T-cell (primary cell): ENCODE results near the gene ZNF385C. TPM values are rescaled to one million over a fixed set of nuclear protein-coding genes. Genes with fewer than 3 reads are reported as not detected.

ENCODE experiments used
- ATAC-seq, 4 experiments: fragments of 200-7000 bp in 3 of 4; fragments of 150-1000 bp in 1 of 4; cut with Tn5 transposase; replicated peaks in 1 of 4; 1 replicate in 3 of 4; 2 replicates in 1 of 4; pipeline ENCODE4 v1.10.0; 2021; ENCODE audit warnings: moderate library complexity in 3 of 4, mild to moderate bottlenecking in 2 of 4, moderate number of reproducible peaks in 1 of 4
- CTCF ChIA-PET, 2 donors: fragments of 300-600 bp; sonication (Branson Sonifier 250); formaldehyde crosslinking; loops; one replicate each; lab custom pipeline; 2022; ENCODE audit warnings: antibody characterized with exemption in 2 of 2; lab: Charles Lee
- POLR2A ChIA-PET, 2 donors: fragments of 300-600 bp; sonication (Branson Sonifier 250); formaldehyde crosslinking; loops; one replicate each; lab custom pipeline; 2022; ENCODE audit warnings: antibody characterized with exemption in 2 of 2; lab: Charles Lee
- DNase-seq, 35 experiments: peaks; one replicate each; pipeline versions ENCODE4 v3.0.0 to v3.0.0-alpha.2; 2013 to 2023
- H3K27ac ChIP-seq: one replicate; pipeline ENCODE4 v1.5.1; 2013; ENCODE audit warnings: low read length
- H3K27me3 ChIP-seq, 2 experiments: replicated peaks in 1 of 2; 1 replicate in 1 of 2; 2 replicates in 1 of 2; pipeline versions ENCODE4 v1.6.1 to v1.7.0; 2013; ENCODE audit warnings: low read length in 1 of 2, mixed read lengths in 1 of 2; ENCODE audit not compliant: control insufficient read depth in 2 of 2, insufficient read depth in 2 of 2; ENCODE audit errors: extremely low read depth in 1 of 2
- H3K36me3 ChIP-seq, 2 donors: 1 replicate in 1 of 2; 2 replicates in 1 of 2; pipeline versions ENCODE4 v1.6.1 to v1.7.0; 2013; ENCODE audit warnings: low read length in 1 of 2; ENCODE audit not compliant: control insufficient read depth in 2 of 2, insufficient read depth in 1 of 2; ENCODE audit errors: extremely low read depth in 1 of 2
- H3K4me1 ChIP-seq, 2 experiments: 1 replicate in 1 of 2; 2 replicates in 1 of 2; pipeline versions ENCODE4 v1.6.1 to v1.7.0; 2013; ENCODE audit warnings: low read length in 2 of 2, mixed read lengths in 1 of 2; ENCODE audit not compliant: insufficient read depth in 2 of 2, control insufficient read depth in 1 of 2; ENCODE audit errors: extremely low read depth in 1 of 2
- H3K4me3 ChIP-seq, 2 donors: 1 replicate in 1 of 2; 2 replicates in 1 of 2; pipeline versions ENCODE4 v1.5.1 to v1.7.0; 2013; ENCODE audit warnings: mild to moderate bottlenecking in 2 of 2, low read length in 1 of 2, moderate library complexity in 1 of 2; ENCODE audit not compliant: control insufficient read depth in 1 of 2; ENCODE audit errors: extremely low read depth in 1 of 2
- H3K9me3 ChIP-seq: 2 replicates; pipeline ENCODE4 v1.7.0; 2013
- H3K27ac Mint-ChIP-seq, 2 donors: one replicate each; pipeline ENCODE4 v1.8.0; 2020 to 2021; ENCODE audit warnings: mild to moderate bottlenecking in 2 of 2, mixed read lengths in 2 of 2
- H3K27me3 Mint-ChIP-seq, 2 donors: one replicate each; pipeline ENCODE4 v1.8.0; 2021 to 2022; ENCODE audit warnings: mixed read lengths in 2 of 2
- H3K36me3 Mint-ChIP-seq: one replicate; pipeline ENCODE4 v1.8.0; 2021; ENCODE audit warnings: mixed read lengths
- H3K4me1 Mint-ChIP-seq, 3 donors: one replicate each; pipeline ENCODE4 v1.8.0; 2020 to 2022; ENCODE audit warnings: mixed read lengths in 3 of 3, mild to moderate bottlenecking in 1 of 3
- H3K4me3 Mint-ChIP-seq, 3 donors: one replicate each; pipeline ENCODE4 v1.8.0; 2020 to 2022; ENCODE audit warnings: mild to moderate bottlenecking in 3 of 3, mixed read lengths in 3 of 3, moderate library complexity in 3 of 3
- H3K9me3 Mint-ChIP-seq, 3 donors: one replicate each; pipeline ENCODE4 v1.8.0; 2020 to 2022; ENCODE audit warnings: mixed read lengths in 3 of 3
- WGBS: methylation state at CpG from one replicate; pipeline ENCODE4 v1.1.5; 2013; ENCODE audit warnings: missing lambda C conversion rate; ENCODE audit not compliant: insufficient coverage; 5-methylcytosine and 5-hydroxymethylcytosine counted together
- total RNA-seq, 35 experiments: library from RNA in 6 of 35; stranded (reverse) in 6 of 35; fragments of 120-200 nt in 1 of 35; gene quantifications; one replicate each; pipeline versions ENCODE4 v1.2.1 to v1.2.4 and lab custom pipeline; 2013 to 2026

The ZNF385C gene
- total RNA-seq, 5 donors from 2014 or later (not counting 1 experiment from before 2014, with no cell fraction given) = 0.16 to 1.0 (median 0.46) TPM

GRCh38 chr17:42039794-42040763 lies 58.2 kb downstream of the ZNF385C start:
- Mint-ChIP-seq H3K27ac (no peak overlapping the region), H3K27me3 (peaks cover 0 to 18% of the 10 kb centered on the region in 2 donors), H3K36me3 (no peaks in the 10 kb centered on the region), H3K4me3 (no peak overlapping the region), H3K4me1 (no peaks in the 10 kb centered on the region), H3K9me3 (no peaks in the 10 kb centered on the region)
- Histone ChIP-seq H3K27me3 (peaks cover 0 to 29% of the 10 kb centered on the region in 2 experiments), H3K9me3 (no peaks in the 10 kb centered on the region), H3K4me3 (peak overlapping the region in 1 of 2 donors; percentile 38), H3K4me1 (peaks cover 0 to 2% of the 10 kb centered on the region in 2 experiments), H3K36me3 (no peaks in the 10 kb centered on the region), H3K27ac (no peak overlapping the region)
- peak in 1 of 4 experiments; percentile 19 for ATAC-seq
- WGBS = 50% methylated on average over 73 of the region's 77 CpGs
- DNase-seq = no peak
- ChIA-PET POLR2A (no interaction called here), CTCF (interaction anchor here in 1 of 2 donors (0.6 kb wide), 1 partner anchor 57 kb away, joined by 4 read pairs; no protein-coding TSS in a partner anchor)

- H3K27ac ChIP-seq = no peak overlapping the region
- H3K4me1 ChIP-seq = peaks cover 0 to 8% of the 10 kb centered on the region in 2 experiments
- ATAC-seq (no peak), DNase-seq (no peak)
- ChIA-PET POLR2A (no interaction called here), CTCF (no interaction called here)
- H3K36me3 ChIP-seq = no peaks in the 10 kb centered on the region
- H3K4me3 Mint-ChIP-seq = no peak overlapping the region
- peaks cover 6 to 9% (median 7%) of the 10 kb centered on the region in 3 donors for H3K4me1 Mint-ChIP-seq
- H3K9me3 ChIP-seq = no peaks in the 10 kb centered on the region
- peaks cover 0 to 23% of the 10 kb centered on the region in 2 donors for H3K27me3 Mint-ChIP-seq
- peaks cover 0 to 35% of the 10 kb centered on the region in 2 experiments for H3K27me3 ChIP-seq
- H3K27ac Mint-ChIP-seq = no peak overlapping the region
- H3K4me3 ChIP-seq = no peak overlapping the region
- WGBS = 68% methylated on average over 3 of the region's 5 CpGs
- H3K9me3 Mint-ChIP-seq = no peaks in the 10 kb centered on the region
- no peaks in the 10 kb centered on the region for H3K36me3 Mint-ChIP-seq
Observed at GRCh38 chr17:42038221-42038973, 59.9 kb downstream of the ZNF385C start.

- peak in 1 of 4 experiments; percentile 48 for ATAC-seq
- Mint-ChIP-seq H3K4me1 (peaks cover 6 to 9% (median 7%) of the 10 kb centered on the region in 3 donors), H3K9me3 (no peaks in the 10 kb centered on the region), H3K36me3 (no peaks in the 10 kb centered on the region), H3K27me3 (peaks cover 0 to 13% of the 10 kb centered on the region in 2 donors), H3K27ac (no peak overlapping the region), H3K4me3 (no peak overlapping the region)
- Histone ChIP-seq H3K27ac (no peak overlapping the region), H3K27me3 (peaks cover 0 to 23% of the 10 kb centered on the region in 2 experiments), H3K9me3 (no peaks in the 10 kb centered on the region), H3K4me3 (no peak overlapping the region), H3K4me1 (peaks cover 0 to 6% of the 10 kb centered on the region in 2 experiments), H3K36me3 (no peaks in the 10 kb centered on the region)
- CTCF ChIA-PET = interaction anchor here (0.7 to 1.4 kb wide), 4 partner anchors 9 to 57 kb away, joined by 3 read pairs; no protein-coding TSS in a partner anchor
- POLR2A ChIA-PET = no interaction called here
- no peak for DNase-seq
- WGBS = 10% methylated on average over 5 of the region's 6 CpGs
Observed at GRCh38 chr17:42034059-42034458, 64.2 kb downstream of the ZNF385C start.

- ChIA-PET CTCF (interaction anchor here in 1 of 2 donors (0.5 kb wide), 1 partner anchor 522 kb away, joined by 3 read pairs; no protein-coding TSS in a partner anchor), POLR2A (no interaction called here)
- no peaks in the 10 kb centered on the region for H3K36me3 Mint-ChIP-seq
- no peak for ATAC-seq
- 75% methylated on average over 4 of the region's 6 CpGs for WGBS
- no peak overlapping the region for H3K27ac Mint-ChIP-seq
- Histone ChIP-seq H3K4me1 (peaks cover 0 to 9% of the 10 kb centered on the region in 2 experiments), H3K27ac (no peak overlapping the region), H3K36me3 (no peaks in the 10 kb centered on the region), H3K9me3 (no peaks in the 10 kb centered on the region), H3K4me3 (no peak overlapping the region), H3K27me3 (peaks cover 0 to 24% of the 10 kb centered on the region in 2 experiments)
- H3K4me3 Mint-ChIP-seq = no peak overlapping the region
- H3K9me3 Mint-ChIP-seq = no peaks in the 10 kb centered on the region
- H3K27me3 Mint-ChIP-seq = peaks cover 3 to 5% of the 10 kb centered on the region in 2 donors
- DNase-seq = no peak
- peaks cover 6 to 9% (median 7%) of the 10 kb centered on the region in 3 donors for H3K4me1 Mint-ChIP-seq
Observed at GRCh38 chr17:42031584-42031983, 66.7 kb downstream of the ZNF385C start.

- POLR2A ChIA-PET = no interaction called here
Observed at GRCh38 chr17:42028791-42029127, 69.5 kb downstream of the ZNF385C start.

More at GRCh38 chr17:42028791-42029127, 69.5 kb downstream of the ZNF385C start:
- peaks cover 5% of the 10 kb centered on the region for H3K36me3 Mint-ChIP-seq
- H3K4me3 Mint-ChIP-seq = no peak overlapping the region
- Histone ChIP-seq H3K36me3 (peaks cover 0 to 10% of the 10 kb centered on the region in 2 donors), H3K9me3 (no peaks in the 10 kb centered on the region), H3K4me1 (peaks cover 0 to 12% of the 10 kb centered on the region in 2 experiments), H3K27ac (no peak overlapping the region), H3K4me3 (no peak overlapping the region), H3K27me3 (peaks cover 0 to 19% of the 10 kb centered on the region in 2 experiments)
- ATAC-seq = no peak
- WGBS = 81% methylated on average over 3 of the region's 7 CpGs
- DNase-seq = no peak
- H3K9me3 Mint-ChIP-seq = no peaks in the 10 kb centered on the region
- peaks cover 1 to 3% of the 10 kb centered on the region in 2 donors for H3K27me3 Mint-ChIP-seq
- no peak overlapping the region for H3K27ac Mint-ChIP-seq
- H3K4me1 Mint-ChIP-seq = peaks cover 6 to 10% (median 6%) of the 10 kb centered on the region in 3 donors
- CTCF ChIA-PET = interaction anchor here in 1 of 2 donors (0.5 kb wide), 1 partner anchor 58 kb away, joined by 3 read pairs; no protein-coding TSS in a partner anchor
